ENCODE measurements around the gene KRT33A.
"Not testable (repeated sequence)": the region's sequence is repeated elsewhere in the genome, so short reads cannot be mapped to it uniquely, and the experiment has no call there.

- not testable (repeated sequence) for TF ChIP-seq POLR2A, POLR2AphosphoS5, TAF1 (IDR thresholded peaks at IDR 0.05; ENCODE audit: low read depth, low read length)
Measured at GRCh38 chr17:41395044-41395443, 44.4 kb upstream of the KRT33A start.

All from GM12891 (cell line).